ENCODE data around the gene TRIM14. TPM values are rescaled to one million over a fixed set of nuclear protein-coding genes. Genes with fewer than 3 reads are reported as not detected.
"Not testable (repeated sequence)": the region's sequence is repeated elsewhere in the genome, so short reads cannot be mapped to it uniquely, and the experiment has no call there.

Gene TRIM14
- total RNA-seq, 3 donors from 2014 or later, result 8.8 to 14.9 (median 14.6) TPM

DNA sequence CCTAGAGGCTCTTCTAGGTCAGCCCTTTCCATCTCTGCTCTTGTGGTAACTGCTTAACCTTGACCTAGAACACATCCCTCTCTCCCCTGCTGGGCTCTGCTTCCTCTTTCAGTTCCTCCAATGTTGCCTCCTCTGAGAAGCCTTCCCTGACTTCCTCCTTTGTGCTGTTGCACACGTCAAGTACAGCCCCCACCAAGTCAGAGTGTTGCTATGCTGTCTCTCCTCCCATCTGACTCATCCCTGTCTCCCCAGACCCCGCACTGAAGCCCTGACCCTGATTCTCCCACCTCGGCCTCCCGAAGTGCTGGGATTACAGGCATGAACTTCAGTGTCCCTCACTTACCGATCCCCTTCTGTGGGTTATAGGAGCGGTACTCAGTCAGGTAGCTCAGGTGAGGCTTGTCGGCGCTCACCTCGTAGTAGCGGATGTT lies 10.4 kb upstream of the TRIM14 start:
- Histone ChIP-seq H3K27ac (no peak overlapping the region), H3K4me1 (no peaks in the 10 kb centered on the region), H3K9me3 (no peaks in the 10 kb centered on the region), H3K4me3 (no peak overlapping the region), H3K36me3 (no peaks in the 10 kb centered on the region), H3K27me3 (no peaks in the 10 kb centered on the region)
- TF ChIP-seq, protein P1, sequence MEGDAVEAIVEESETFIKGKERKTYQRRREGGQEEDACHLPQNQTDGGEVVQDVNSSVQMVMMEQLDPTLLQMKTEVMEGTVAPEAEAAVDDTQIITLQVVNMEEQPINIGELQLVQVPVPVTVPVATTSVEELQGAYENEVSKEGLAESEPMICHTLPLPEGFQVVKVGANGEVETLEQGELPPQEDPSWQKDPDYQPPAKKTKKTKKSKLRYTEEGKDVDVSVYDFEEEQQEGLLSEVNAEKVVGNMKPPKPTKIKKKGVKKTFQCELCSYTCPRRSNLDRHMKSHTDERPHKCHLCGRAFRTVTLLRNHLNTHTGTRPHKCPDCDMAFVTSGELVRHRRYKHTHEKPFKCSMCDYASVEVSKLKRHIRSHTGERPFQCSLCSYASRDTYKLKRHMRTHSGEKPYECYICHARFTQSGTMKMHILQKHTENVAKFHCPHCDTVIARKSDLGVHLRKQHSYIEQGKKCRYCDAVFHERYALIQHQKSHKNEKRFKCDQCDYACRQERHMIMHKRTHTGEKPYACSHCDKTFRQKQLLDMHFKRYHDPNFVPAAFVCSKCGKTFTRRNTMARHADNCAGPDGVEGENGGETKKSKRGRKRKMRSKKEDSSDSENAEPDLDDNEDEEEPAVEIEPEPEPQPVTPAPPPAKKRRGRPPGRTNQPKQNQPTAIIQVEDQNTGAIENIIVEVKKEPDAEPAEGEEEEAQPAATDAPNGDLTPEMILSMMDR (IDR thresholded peaks at IDR 0.05), result no peak
- TF ChIP-seq POLR2A (IDR thresholded peaks at IDR 0.05), result no peak
- no peak for TF ChIP-seq POLR2AphosphoS5 (IDR thresholded peaks at IDR 0.05)
- DNase-seq (ENCODE audit: low spot score in 2 of 2), result no peak
- intact Hi-C loops (cut with DNase I; ENCODE audit: low total_unique reads), result no loop called here

- Histone ChIP-seq H3K27me3 (no peaks in the 10 kb centered on the region), H3K9me3 (no peaks in the 10 kb centered on the region), H3K4me1 (no peaks in the 10 kb centered on the region), H3K27ac (no peak overlapping the region), H3K36me3 (no peaks in the 10 kb centered on the region), H3K4me3 (no peak overlapping the region)
- no peak for TF ChIP-seq POLR2A (IDR thresholded peaks at IDR 0.05)
- TF ChIP-seq, protein P1 (IDR thresholded peaks at IDR 0.05), result no peak
- TF ChIP-seq POLR2AphosphoS5 (IDR thresholded peaks at IDR 0.05), result no peak
- DNase-seq (ENCODE audit: low spot score in 2 of 2), result no peak
- intact Hi-C loops (cut with DNase I; ENCODE audit: low total_unique reads), result no loop called here
Measured at GRCh38 chr9:98128316-98128715, 9.3 kb upstream of the TRIM14 start.

GRCh38 chr9:98127226-98127625 lies 8.2 kb upstream of the TRIM14 start:
- Histone ChIP-seq H3K4me1 (no peaks in the 10 kb centered on the region), H3K27me3 (no peaks in the 10 kb centered on the region), H3K9me3 (no peaks in the 10 kb centered on the region), H3K4me3 (no peak overlapping the region), H3K27ac (no peak overlapping the region), H3K36me3 (no peaks in the 10 kb centered on the region)
- DNase-seq (ENCODE audit: low spot score in 2 of 2), result no peak
- intact Hi-C loops (cut with DNase I; ENCODE audit: low total_unique reads), result no loop called here
- TF ChIP-seq, protein P1 (IDR thresholded peaks at IDR 0.05), result no peak
- no peak for TF ChIP-seq POLR2AphosphoS5 (IDR thresholded peaks at IDR 0.05)
- TF ChIP-seq POLR2A (IDR thresholded peaks at IDR 0.05), result no peak

DNA sequence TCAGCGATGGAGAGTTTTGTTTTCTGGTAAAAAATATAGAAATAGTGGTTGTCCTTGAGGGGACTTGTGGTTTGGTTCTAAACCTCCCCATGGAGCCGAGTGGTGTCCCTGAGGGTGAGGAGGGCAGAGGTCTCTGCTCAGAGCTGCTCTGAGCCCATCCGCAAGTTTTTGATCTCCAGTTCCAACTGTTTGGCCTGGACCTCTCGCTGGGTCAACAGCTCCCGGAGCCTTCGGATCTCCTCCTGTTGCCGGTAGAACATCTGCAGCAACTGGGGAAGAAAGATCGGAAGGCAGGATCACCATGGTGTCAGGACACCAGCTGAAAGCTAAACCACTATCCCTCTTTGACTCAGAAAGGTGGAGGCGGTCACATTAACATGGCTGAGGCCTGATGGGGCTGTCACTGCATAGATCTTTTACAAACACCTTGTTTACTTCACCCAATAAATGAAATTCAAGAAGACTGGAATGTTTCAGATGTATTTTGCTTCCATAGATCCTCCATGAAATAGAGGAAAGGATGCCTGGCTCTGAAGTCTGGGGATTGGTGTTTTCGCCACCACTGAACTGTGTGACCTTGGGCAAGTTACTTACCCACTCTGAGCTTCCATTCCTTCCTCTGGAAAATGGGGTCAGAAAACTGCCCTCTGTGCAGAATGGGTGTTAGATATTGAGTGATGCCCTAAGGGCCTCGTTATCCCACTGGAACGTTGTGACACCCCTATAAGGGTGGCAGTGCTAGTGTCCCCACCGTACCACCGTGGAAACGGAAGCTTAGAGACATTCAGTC lies 5.8 kb upstream of the TRIM14 start:
- no peak for DNase-seq (ENCODE audit: low spot score in 2 of 2)
- H3K36me3 ChIP-seq, result no peaks in the 10 kb centered on the region

DNA sequence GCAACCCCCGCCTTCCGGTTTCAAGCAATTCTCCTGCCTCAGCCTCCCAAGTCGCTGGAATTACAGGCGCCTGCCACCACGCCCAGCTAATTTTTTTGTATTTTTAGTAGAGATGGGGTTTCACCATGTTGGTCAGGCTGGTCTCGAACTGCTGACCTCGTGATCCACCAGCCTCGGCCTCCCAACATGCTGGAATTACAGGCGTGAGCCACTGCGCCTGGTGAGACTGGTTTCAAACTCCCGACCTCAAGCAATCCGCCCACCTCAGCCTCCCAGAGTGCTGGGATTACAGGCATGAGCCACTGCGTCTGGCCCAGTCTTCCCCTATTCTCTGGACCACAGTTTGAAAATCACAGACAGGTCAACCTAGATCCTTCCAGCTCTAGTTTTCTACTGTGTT lies 5.1 kb upstream of the TRIM14 start:
- H3K4me3 ChIP-seq; DNase-seq (ENCODE audit: low spot score in 2 of 2); H3K9me3 ChIP-seq; H3K27ac ChIP-seq; H3K27me3 ChIP-seq; intact Hi-C loops (cut with DNase I; ENCODE audit: low total_unique reads); H3K4me1 ChIP-seq; H3K36me3 ChIP-seq: not testable (repeated sequence)

More for the DNA sequence above, 5.8 kb upstream of the TRIM14 start:
- TF ChIP-seq, protein P1 (IDR thresholded peaks at IDR 0.05), result no peak
- TF ChIP-seq POLR2AphosphoS5 (IDR thresholded peaks at IDR 0.05) (no peak), POLR2A (IDR thresholded peaks at IDR 0.05) (no peak)
- no peak overlapping the region for H3K4me3 ChIP-seq
- no peaks in the 10 kb centered on the region for H3K27me3 ChIP-seq
- intact Hi-C loops (cut with DNase I; ENCODE audit: low total_unique reads), result no loop called here
- H3K4me1 ChIP-seq, result peaks cover 0 to 4% of the 10 kb centered on the region in 2 donors
- no peak overlapping the region for H3K27ac ChIP-seq
- no peaks in the 10 kb centered on the region for H3K9me3 ChIP-seq

All from breast epithelium (tissue), 4 donors.